ENCODE measurements around the gene ZNF490. TPM values are rescaled to one million over a fixed set of nuclear protein-coding genes. Genes with fewer than 3 reads are reported as not detected.
"Not testable (repeated sequence)": the region's sequence is repeated elsewhere in the genome, so short reads cannot be mapped to it uniquely, and the experiment has no call there.

ZNF490 gene
- total RNA-seq, 1 donor from 2014 or later, result 1.2 TPM

DNA sequence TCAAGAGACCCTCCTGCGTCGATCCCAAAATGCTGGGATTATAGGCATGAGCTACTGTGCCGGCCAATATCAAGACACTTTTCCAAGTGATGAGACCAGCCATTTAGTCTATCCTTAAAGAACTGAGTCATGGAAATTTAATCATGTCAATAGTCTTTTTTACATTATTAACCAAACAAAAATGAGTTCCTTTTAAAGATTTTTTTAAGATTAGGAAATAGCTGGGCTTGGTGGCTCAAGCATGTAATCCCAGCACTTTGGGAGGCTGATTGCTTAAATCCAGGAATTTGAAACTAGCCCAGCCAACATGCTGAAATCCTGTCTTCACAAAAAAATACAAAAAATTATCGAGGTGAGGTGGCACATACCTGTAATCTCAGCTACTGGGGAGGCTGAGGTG lies 42.7 kb downstream of the ZNF490 start:
- no peak for DNase-seq (ENCODE audit: low read depth)
- H3K4me3 ChIP-seq (ENCODE audit: low read depth, low read length), result no peak overlapping the region
- TF ChIP-seq, protein P1, sequence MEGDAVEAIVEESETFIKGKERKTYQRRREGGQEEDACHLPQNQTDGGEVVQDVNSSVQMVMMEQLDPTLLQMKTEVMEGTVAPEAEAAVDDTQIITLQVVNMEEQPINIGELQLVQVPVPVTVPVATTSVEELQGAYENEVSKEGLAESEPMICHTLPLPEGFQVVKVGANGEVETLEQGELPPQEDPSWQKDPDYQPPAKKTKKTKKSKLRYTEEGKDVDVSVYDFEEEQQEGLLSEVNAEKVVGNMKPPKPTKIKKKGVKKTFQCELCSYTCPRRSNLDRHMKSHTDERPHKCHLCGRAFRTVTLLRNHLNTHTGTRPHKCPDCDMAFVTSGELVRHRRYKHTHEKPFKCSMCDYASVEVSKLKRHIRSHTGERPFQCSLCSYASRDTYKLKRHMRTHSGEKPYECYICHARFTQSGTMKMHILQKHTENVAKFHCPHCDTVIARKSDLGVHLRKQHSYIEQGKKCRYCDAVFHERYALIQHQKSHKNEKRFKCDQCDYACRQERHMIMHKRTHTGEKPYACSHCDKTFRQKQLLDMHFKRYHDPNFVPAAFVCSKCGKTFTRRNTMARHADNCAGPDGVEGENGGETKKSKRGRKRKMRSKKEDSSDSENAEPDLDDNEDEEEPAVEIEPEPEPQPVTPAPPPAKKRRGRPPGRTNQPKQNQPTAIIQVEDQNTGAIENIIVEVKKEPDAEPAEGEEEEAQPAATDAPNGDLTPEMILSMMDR (conservative IDR thresholded peaks at IDR 0.05; ENCODE audit: low read depth, low read length), result no peak

DNA sequence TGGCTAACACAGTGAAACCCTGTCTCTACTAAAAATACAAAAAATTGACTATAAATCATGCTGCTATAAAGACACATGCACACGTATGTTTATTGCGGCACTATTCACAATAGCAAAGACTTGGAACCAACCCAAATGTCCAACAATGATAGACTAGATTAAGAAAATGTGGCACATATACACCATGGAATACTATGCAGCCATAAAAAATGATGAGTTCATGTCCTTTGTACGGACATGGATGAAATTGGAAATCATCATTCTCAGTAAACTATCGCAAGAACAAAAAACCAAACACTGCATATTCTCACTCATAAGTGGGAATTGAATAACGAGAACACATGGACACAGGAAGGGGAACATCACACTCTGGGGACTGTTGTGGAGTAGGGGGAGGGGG lies 44.2 kb downstream of the ZNF490 start:
- not testable (repeated sequence) for DNase-seq (ENCODE audit: low read depth); H3K4me3 ChIP-seq (ENCODE audit: low read depth, low read length)

DNA sequence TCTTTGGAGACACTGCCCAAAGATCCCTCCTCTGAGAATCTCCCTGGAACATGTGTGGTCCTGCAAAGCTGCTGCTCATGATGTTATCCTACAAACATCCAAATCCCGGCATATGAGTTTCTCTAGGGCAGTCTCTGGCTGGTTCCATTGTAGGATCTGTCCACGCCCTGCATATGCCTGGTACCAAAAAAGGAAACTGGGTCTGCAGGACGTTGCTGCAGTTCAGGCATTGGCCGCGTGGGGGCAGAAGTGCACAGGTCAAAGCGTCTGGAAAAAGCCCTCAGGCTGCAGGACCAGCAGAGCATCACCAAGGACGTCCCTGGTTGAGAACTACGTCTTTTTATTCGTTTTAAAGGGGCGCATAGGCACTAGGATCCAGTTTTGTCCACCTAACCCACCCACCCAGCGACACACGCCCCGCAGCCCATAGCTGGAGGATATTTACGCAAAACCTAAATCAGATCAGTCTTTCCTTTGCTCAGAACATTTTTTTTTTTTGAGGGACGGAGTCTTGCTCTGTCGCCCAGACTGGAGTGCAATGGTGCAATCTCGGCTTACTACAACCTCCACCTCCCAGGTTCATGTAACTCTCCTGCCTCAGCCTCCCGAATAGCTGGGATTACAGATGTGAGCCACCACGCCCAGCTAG lies 46.5 kb downstream of the ZNF490 start:
- H3K4me3 ChIP-seq (ENCODE audit: low read depth, low read length), result no peak overlapping the region

DNA sequence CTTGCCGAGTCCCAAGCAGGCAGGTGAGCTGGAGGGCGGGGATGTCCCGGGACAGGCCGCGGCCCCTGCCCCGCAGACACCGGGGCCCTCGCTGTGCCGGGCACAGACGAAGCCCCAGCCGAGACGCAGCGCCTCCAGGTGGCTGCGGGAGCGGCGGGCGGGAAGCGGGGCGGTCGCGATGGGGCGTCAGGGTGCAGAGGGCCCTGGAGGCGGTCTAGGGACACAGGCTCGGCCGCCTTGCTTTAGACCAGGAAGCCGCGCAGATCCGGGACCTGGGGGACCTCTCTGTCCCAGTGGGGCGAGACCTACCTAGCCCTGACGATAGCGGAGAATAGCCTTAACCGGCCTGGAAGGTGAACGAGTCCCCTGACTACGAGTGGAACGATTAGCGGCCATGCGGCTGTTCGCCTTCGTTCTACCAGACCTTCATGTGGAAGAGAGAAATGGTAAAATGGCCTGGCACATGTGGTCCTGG lies 55.1 kb downstream of the ZNF490 start:
- DNase-seq (ENCODE audit: low read depth), result no peak
- no peak overlapping the region for H3K4me3 ChIP-seq (ENCODE audit: low read depth, low read length)
- TF ChIP-seq, protein P1 (conservative IDR thresholded peaks at IDR 0.05; ENCODE audit: low read depth, low read length), result no peak

More for the DNA sequence above, 46.5 kb downstream of the ZNF490 start:
- DNase-seq (ENCODE audit: low read depth), result peak; percentile 16
- TF ChIP-seq, protein P1 (conservative IDR thresholded peaks at IDR 0.05; ENCODE audit: low read depth, low read length), result peak; percentile 97

DNA sequence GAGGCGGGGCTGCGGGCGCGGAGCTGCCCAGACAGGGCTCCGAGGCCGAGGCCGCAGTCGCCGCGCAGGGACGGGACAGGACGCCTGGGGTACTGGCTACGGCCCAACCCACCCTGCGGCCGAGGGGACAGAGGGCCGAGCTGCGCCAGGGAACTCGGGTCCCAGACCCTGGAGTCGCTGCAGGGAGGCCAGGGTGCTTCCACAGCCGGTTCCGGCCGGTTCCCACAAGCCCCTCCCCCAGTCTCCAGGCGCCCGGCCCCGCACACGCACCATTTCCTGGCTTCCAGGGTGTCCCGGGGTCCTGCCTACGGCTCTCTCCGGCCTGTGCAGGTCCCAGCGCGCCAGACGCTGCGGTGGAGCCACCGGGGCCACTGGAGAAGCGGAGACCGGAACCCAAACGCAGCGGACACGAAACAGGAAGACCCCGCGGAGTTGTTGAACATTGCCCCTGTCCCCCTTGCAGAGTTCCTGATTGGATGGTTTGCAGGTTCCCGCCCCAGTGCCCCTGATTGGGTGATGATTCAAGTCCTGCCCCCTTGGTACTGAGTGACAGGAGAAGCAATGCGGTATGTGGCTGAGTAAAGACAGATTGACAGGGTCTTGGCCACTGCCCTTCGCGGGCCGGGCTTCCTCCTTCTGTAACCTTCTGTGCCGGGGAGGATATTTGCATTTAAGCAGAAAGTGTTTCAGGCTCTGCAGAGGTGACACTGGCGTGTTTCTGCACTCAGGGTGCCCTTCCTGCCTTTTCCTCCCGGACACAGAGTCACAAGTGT lies 59.4 kb downstream of the ZNF490 start, which contains the start of gene ZNF564:
Gene ZNF564 (minus strand): TSS at position 423 of the 773 bp plus-strand sequence. CDS start 150 bp downstream, at position 273.
- peak within 1 kb of the TSS; percentile 70 for H3K4me3 ChIP-seq (ENCODE audit: low read depth, low read length)
- peak; percentile 95 for DNase-seq (ENCODE audit: low read depth)
- TF ChIP-seq, protein P1 (conservative IDR thresholded peaks at IDR 0.05; ENCODE audit: low read depth, low read length), result no peak

DNA sequence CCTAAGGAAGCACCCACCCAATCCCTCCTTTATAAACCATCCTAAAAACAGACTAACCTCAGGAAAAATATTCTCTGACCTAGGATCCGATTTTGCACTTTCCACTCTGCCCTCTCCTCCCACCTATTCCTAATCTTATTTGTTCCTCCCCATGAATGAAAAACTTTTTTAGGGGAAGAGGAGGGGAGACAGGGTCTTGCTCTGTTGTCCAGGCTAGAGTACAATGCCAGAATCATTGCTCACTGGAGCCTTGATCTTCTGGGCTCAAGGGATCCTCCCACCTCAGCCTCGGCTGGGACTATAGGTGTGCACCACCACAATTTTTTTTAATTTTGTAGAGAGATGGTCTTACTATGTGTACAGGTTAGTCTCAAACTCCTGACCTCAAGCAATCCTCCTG lies 63.7 kb downstream of the ZNF490 start:
- TF ChIP-seq, protein P1 (conservative IDR thresholded peaks at IDR 0.05; ENCODE audit: low read depth, low read length), result no peak
- no peak overlapping the region for H3K4me3 ChIP-seq (ENCODE audit: low read depth, low read length)
- no peak for DNase-seq (ENCODE audit: low read depth)

DNA sequence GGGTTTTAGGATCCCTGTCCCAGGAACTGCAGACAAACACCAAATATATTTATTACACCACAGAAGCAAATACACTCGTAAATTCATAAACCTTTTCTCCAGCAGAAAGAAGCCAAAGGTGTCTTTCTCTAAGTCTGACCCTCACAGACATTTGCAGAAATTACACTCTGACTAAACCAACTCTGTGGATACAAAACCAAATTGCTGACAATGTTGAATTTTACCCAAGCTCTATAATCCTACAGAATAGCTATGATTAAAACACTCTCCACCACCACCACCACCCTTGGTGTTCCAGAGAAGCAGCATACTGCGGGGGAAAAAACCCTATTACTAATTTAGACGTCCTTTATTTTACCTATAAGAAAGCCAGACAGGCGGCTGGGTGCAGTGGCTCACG lies 64.5 kb downstream of the ZNF490 start:
- no peak for DNase-seq (ENCODE audit: low read depth)
- no peak overlapping the region for H3K4me3 ChIP-seq (ENCODE audit: low read depth, low read length)
- TF ChIP-seq, protein P1 (conservative IDR thresholded peaks at IDR 0.05; ENCODE audit: low read depth, low read length), result no peak
